ENCODE measurements around the gene DEF6.

- TF ChIP-seq EZH2phosphoT487 (IDR thresholded peaks at IDR 0.05; ENCODE audit: low read depth) (no peak), CTCF (IDR thresholded peaks at IDR 0.05; ENCODE audit: low read depth, low read length) (no peak)
Observed at GRCh38 chr6:35299674-35300073, 2.1 kb downstream of the DEF6 start.
